Psoas muscle (tissue), 8 donors: Measurements from ENCODE around the gene ZC3H13. TPM values are rescaled to one million over a fixed set of nuclear protein-coding genes. Genes with fewer than 3 reads are reported as not detected.

Source experiments
- ATAC-seq, 4 donors: fragments of 200-7000 bp; cut with Tn5 transposase; one replicate each; pipeline ENCODE4 v1.9.1; 2020; ENCODE audit warnings: moderate library complexity in 3 of 4, mild to moderate bottlenecking in 2 of 4
- DNase-seq, 2 donors: peaks; one replicate each; pipeline ENCODE4 v3.0.0-alpha.2; 2020
- H3K27ac ChIP-seq: fragments of 200-600 bp; one replicate; pipeline ENCODE4 v1.8.0; 2022
- H3K27me3 ChIP-seq, 3 donors: fragments of 200-600 bp in 1 of 3; one replicate each; pipeline versions ENCODE4 v1.6.1 to v1.8.0; 2013 to 2022; ENCODE audit warnings: low read length in 2 of 3, mild to moderate bottlenecking in 2 of 3, moderate library complexity in 1 of 3; ENCODE audit not compliant: insufficient read depth in 3 of 3
- H3K36me3 ChIP-seq, 2 donors: fragments of 200-600 bp in 1 of 2; one replicate each; pipeline versions ENCODE4 v1.6.1 to v1.8.0; 2013 to 2022; ENCODE audit warnings: low read depth in 1 of 2, mild to moderate bottlenecking in 1 of 2, moderate library complexity in 1 of 2; ENCODE audit not compliant: insufficient read depth in 1 of 2
- H3K4me1 ChIP-seq: fragments of 200-600 bp; one replicate; pipeline ENCODE4 v1.8.0; 2022
- H3K4me3 ChIP-seq: fragments of 200-600 bp; one replicate; pipeline ENCODE4 v1.8.0; 2022; ENCODE audit warnings: mild to moderate bottlenecking
- H3K9me3 ChIP-seq: fragments of 200-600 bp; one replicate; pipeline ENCODE4 v1.8.0; 2022
- WGBS, 3 donors: extraction: QIAGEN DNeasy Blood & Tissue Kit; methylation state at CpG; one replicate each; pipeline versions ENCODE4 v1.1.6 to v1.1.7; 2013; 5-methylcytosine and 5-hydroxymethylcytosine counted together
- intact Hi-C, 2 donors: fragments of 100-400 bp; cut with DNase I; formaldehyde crosslinking; loops; one replicate each; pipeline versions ENCODE4 v1.11.0 to v1.14.2; 2022
- polyA plus RNA-seq, 3 donors: library from polyadenylated mRNA; stranded (reverse); fragments of 200-250 nt; gene quantifications; one replicate each; pipeline ENCODE4 v1.2.3, GENCODE V29; 2013
- total RNA-seq, 4 donors: library from RNA; stranded (reverse); fragmentation: NEBNext Ultra II Directional in 2 of 4; extraction: Animal tissue kit (Norgen Biotek cat#: 25700) in 2 of 4; gene quantifications; one replicate each; pipeline versions ENCODE4 v1.2.1 to v1.2.4, GENCODE V29; 2021 to 2023
- TF ChIP-seq, protein P1 (sequence below): fragments of 200-600 bp; IDR thresholded peaks from one replicate; pipeline ENCODE4 v1.8.0; 2022; ENCODE audit warnings: antibody characterized with exemption
- donor health status: healthy with polysubstance abuse.
- donor health status: DM: no; HTN: no; CAD: no; lungs with moderate emphysema.
- donor health status: Bipolar disorder and iron deficiency.
- donor health status: healthy.
- donor health status: DM: yes; HTN: yes; CAD: no.
- donor health status: DM: no; HTN: no; CAD: no.
- donor health status: DM: no; HTN: no; CAD: no.
- donor health status: DM: yes; HTN: yes; CAD: no.

The ZC3H13 gene
- total and polyA plus RNA-seq, 7 donors: 6.8 to 31.6 (median 25.4) TPM

DNA sequence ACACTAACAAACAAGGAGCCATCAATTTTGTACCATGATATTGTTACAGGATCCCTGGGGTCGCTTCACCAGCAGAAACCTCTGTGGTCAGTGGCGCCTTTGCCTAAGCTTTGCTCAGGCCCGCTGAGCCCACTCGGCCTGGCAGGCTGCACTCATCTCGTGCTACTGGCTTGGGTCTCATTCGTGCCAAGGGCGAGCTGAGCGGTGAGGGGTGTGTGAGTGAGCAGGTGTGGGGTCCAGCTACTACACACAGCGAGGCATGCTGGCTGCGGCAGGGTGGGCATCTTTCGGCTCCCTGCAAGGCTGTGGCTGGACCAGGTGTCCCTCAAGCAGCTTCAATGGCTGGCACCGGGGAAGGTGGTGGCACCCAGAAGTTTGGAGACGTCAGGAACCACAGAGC is 33.2 kb upstream of the ZC3H13 start:
- WGBS, 3 donors: 90 to 96% (median 94%) methylated on average over 13 of the region's 13 CpGs
- TF ChIP-seq, protein P1, sequence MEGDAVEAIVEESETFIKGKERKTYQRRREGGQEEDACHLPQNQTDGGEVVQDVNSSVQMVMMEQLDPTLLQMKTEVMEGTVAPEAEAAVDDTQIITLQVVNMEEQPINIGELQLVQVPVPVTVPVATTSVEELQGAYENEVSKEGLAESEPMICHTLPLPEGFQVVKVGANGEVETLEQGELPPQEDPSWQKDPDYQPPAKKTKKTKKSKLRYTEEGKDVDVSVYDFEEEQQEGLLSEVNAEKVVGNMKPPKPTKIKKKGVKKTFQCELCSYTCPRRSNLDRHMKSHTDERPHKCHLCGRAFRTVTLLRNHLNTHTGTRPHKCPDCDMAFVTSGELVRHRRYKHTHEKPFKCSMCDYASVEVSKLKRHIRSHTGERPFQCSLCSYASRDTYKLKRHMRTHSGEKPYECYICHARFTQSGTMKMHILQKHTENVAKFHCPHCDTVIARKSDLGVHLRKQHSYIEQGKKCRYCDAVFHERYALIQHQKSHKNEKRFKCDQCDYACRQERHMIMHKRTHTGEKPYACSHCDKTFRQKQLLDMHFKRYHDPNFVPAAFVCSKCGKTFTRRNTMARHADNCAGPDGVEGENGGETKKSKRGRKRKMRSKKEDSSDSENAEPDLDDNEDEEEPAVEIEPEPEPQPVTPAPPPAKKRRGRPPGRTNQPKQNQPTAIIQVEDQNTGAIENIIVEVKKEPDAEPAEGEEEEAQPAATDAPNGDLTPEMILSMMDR: no peak
- intact Hi-C loops: no loop called here
- no peak for DNase-seq
- no peaks in the 10 kb centered on the region for H3K9me3 ChIP-seq
- no peaks in the 10 kb centered on the region for H3K36me3 ChIP-seq
- no peak overlapping the region for H3K27ac ChIP-seq
- no peak for ATAC-seq
- H3K4me1 ChIP-seq: no peaks in the 10 kb centered on the region
- no peak overlapping the region for H3K4me3 ChIP-seq
- peaks cover 0 to 3% (median 2%) of the 10 kb centered on the region in 3 donors for H3K27me3 ChIP-seq

DNA sequence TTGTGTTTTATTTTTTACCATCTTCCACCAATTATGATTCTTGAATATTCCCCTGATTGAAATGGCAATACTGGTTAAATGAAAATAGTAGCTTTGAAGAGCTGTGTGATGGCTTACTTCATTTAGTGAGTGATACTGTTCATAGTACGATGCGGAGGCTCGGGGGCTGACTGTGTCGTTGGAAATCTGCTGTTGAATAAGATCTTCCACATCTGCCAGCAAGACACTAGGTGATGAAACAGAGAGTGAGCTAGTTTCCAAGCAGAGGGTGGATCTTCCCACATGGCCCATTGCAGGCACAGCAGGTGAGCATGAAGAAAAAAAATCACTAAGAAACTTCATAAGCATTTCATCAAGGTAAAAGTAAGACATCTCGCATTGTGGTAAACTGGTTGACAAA is 29.8 kb upstream of the ZC3H13 start:
- no peak for ATAC-seq
- TF ChIP-seq, protein P1: no peak
- H3K9me3 ChIP-seq: no peaks in the 10 kb centered on the region
- peaks cover 0 to 2% (median 0%) of the 10 kb centered on the region in 3 donors for H3K27me3 ChIP-seq
- no peak overlapping the region for H3K27ac ChIP-seq
- 89 to 94% (median 91%) methylated on average over 5 of the region's 5 CpGs for WGBS, 3 donors
- intact Hi-C loops: no loop called here
- no peak overlapping the region for H3K4me3 ChIP-seq
- H3K4me1 ChIP-seq: no peaks in the 10 kb centered on the region
- DNase-seq: no peak
- no peaks in the 10 kb centered on the region for H3K36me3 ChIP-seq

DNA sequence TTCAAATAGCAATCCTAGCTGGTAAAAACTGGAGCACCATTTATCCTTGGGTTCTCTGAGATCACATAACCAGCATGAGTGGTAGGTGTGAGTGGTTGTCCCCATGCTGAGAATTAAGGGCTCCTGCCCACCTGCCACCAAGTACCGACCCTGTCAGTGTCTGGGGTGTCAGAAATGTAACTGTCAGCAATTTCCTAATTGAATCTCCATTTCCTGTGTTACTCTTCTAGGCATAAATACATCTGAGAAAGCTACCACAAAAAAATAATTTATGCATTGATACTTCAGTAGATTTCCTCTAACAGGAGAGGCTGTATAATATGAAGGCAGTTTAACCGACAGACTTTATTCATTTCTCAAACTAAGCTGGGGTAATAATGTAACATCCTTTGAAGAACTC is 27.2 kb upstream of the ZC3H13 start:
- 44 to 55% (median 52%) methylated on average over 2 of the region's 2 CpGs for WGBS, 3 donors
- H3K36me3 ChIP-seq: no peaks in the 10 kb centered on the region
- H3K27me3 ChIP-seq: no peaks in the 10 kb centered on the region
- no peaks in the 10 kb centered on the region for H3K4me1 ChIP-seq
- intact Hi-C loops: no loop called here
- no peaks in the 10 kb centered on the region for H3K9me3 ChIP-seq
- no peak overlapping the region for H3K4me3 ChIP-seq
- H3K27ac ChIP-seq: no peak overlapping the region
- ATAC-seq (no peak), DNase-seq (no peak)
- TF ChIP-seq, protein P1: no peak

DNA sequence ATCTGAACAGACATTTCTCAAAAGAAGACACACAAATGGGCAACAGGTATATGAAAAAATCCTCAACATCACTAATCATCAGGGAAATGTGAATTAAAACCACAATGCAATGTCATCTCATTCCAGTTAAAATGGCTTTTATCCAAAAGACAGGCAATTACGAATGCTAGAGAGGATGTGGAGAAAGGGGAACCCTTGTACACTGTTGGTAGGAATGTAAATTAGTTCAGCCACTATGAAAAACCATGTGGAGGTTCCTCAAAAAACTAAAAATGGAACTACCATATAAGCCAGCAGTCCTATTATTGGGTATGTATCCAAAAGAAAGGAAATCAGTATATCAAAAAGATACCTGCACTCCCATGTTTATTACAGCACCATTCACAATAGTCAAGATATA is 24.7 kb upstream of the ZC3H13 start:
- H3K9me3 ChIP-seq: no peaks in the 10 kb centered on the region
- ATAC-seq (no peak), DNase-seq (no peak)
- WGBS, 3 donors: 26 to 60% (median 50%) methylated on average over 1 of the region's 1 CpG
- intact Hi-C loops: no loop called here
- H3K27ac ChIP-seq: no peak overlapping the region
- no peaks in the 10 kb centered on the region for H3K4me1 ChIP-seq
- H3K27me3 ChIP-seq: no peaks in the 10 kb centered on the region
- TF ChIP-seq, protein P1: no peak
- no peaks in the 10 kb centered on the region for H3K36me3 ChIP-seq
- no peak overlapping the region for H3K4me3 ChIP-seq

DNA sequence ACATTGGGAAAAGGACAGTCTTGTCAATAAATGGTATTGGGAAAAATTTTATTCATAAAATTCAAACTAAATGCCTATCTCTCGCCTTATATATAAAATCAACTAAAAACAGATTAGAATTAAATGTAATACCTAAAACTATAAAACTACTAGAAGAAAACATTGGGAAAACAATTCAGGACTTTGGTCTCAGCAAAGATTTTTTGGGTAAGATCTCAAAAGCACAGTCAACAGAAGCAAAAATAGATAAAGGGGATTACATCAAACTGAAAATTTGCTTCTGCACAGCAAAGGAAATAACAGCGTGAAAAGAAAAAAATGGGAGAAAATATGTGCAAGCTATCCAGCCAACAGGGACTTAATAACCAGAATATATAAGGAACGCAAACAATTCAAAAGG is 24.3 kb upstream of the ZC3H13 start:
- TF ChIP-seq, protein P1: no peak

More for the DNA sequence above, 24.3 kb upstream of the ZC3H13 start:
- Histone ChIP-seq H3K27ac (no peak overlapping the region), H3K27me3 (no peaks in the 10 kb centered on the region), H3K4me1 (no peaks in the 10 kb centered on the region), H3K9me3 (no peaks in the 10 kb centered on the region), H3K4me3 (no peak overlapping the region), H3K36me3 (no peaks in the 10 kb centered on the region)
- intact Hi-C loops: no loop called here
- ATAC-seq: no peak
- 47 to 90% (median 86%) methylated on average over 3 of the region's 3 CpGs for WGBS, 3 donors
- no peak for DNase-seq
